ENCODE results near the gene CCT3.
"Not testable (repeated sequence)": the region's sequence is repeated elsewhere in the genome, so short reads cannot be mapped to it uniquely, and the experiment has no call there.

The CCT3 gene

DNA sequence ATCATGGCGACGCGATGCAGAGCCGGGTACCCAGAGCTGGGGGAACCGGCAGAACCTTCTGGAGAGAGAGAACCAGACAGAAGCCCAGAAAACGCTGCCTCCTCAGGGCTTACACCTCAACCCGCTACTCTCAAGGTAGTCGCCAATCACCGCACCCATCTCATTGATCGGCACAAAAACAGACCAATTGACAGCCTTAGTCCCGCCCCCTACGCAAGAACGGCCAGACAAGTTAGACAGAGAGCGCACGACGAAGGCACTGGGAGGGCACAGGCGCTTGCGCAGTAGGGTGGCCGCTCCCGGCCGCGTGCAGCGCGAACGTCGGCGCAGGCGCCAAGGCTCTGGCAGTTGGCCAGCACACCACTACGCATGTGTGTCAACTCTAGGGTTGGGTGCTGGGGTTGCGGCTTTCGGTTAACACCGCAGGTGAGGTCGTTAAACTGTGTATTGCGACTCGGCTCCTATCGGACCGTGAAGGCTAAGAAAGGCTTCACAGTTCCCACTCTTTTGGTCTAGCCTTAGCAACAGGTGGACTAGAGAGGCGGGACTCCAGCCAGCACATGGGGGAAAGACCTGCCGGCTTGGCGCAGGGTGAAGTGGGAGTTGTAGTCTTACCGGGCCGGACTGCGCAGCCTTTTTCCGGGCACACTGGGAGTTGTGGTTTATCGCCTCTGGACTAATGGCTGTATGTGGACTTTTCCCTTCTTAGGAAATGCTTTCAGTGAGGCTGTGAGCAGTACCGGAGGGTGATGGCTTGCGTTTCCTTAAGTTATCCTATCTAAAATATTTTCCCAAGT is at the start of gene CCT3, which contains the start of gene TSACC:
CCT3 (minus strand) TSS at position 113 of the 797 bp plus-strand sequence; CDS start at position 5, 108 bp downstream.
TSACC (plus strand) TSS at position 347 of the 797 bp plus-strand sequence. CDS start 1,232 bp downstream, outside the sequence.
- peak; percentile 100 for DNase-seq

- DNase-seq: no peak
Observed at GRCh38 chr1:156387870-156388173, 49.7 kb upstream of the CCT3 start.

GRCh38 chr1:156386949-156387869 is 49.1 kb upstream of the CCT3 start:
- no peak for DNase-seq

DNA sequence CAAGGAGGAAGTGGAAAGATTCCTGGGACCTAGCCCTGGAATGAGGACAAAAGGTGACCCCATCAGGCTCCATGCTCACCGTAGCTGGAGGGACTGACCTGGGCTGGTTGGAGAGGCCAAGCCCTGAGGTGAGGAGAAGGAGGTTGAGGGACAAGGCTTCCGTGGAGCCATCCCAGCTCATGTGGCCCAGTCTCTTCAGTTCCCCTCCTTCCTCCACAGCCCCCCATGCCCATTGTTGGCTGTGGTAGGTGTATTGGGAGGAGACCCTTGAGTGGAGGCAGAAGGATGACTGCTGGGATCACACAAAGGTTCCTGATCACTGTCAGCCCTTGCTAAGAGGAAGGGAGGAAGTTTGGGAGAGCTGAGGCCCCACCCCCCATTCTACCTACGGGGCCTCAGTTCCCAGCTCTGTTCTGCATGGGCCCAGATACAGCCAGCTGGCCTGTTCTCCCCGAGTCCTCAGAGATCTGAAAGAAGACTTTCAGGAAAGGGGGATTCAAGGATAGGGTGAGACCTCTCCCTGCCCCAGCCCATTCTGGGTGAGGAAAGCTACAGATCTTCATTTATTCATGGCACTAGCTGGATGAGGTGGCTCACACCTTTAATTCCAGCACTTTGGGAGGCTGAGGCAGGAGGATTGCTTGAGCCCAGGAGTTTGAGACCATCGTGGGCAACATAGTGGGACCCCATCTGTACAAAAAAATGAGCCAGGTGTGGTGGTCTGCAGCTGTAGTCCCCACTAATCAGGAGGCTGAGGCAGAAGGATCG is 48.2 kb upstream of the CCT3 start:
- no peak for DNase-seq

GRCh38 chr1:156385534-156386031 is 47.5 kb upstream of the CCT3 start:
- peak; percentile 70 for DNase-seq

- DNase-seq: no peak
Observed at GRCh38 chr1:156384658-156385057, 46.6 kb upstream of the CCT3 start.

- DNase-seq: no peak
Observed at GRCh38 chr1:156384007-156384406, 45.9 kb upstream of the CCT3 start.

- DNase-seq: peak; percentile 54
Observed at GRCh38 chr1:156383023-156383422, 44.9 kb upstream of the CCT3 start.

GRCh38 chr1:156382561-156382960 is 44.5 kb upstream of the CCT3 start:
- DNase-seq: no peak

DNA sequence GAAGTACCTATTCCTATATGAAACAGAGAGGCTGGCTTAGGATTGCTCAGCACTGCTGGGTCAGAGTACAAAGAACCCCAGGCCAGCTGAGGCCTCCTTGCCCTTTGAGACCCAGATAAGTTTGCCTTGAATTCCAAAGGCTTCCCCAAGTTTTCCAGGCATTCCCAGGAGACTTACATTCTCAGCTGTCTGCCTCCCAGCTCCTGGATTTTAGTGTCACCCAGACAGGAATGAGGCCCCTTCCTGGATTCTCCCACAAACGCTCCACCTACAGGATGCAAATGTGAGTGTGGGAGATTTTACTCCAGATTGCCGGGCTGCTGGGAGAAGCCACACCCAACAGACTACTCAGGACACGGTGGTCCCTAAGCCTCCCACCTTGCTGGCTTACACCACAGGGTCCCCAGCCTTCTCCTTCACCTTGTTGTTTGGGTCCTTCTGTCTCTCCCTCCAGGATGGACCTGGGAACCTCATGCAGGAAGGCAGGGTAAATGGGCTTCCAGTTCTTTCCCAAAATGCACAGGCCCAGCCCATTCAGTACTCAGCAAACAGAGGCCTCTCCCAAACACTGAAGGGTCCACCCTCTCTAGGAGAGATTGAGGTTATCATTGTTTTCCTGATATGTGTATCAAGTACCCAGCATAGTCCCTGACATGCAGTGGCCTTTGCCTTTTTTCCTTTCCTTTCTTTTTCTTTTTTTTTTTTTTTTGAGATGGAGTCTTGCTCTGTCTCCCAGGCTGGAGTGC is 41.5 kb upstream of the CCT3 start:
- DNase-seq: no peak

- no peak for DNase-seq
Observed at GRCh38 chr1:156378557-156378956, 40.5 kb upstream of the CCT3 start.

DNA sequence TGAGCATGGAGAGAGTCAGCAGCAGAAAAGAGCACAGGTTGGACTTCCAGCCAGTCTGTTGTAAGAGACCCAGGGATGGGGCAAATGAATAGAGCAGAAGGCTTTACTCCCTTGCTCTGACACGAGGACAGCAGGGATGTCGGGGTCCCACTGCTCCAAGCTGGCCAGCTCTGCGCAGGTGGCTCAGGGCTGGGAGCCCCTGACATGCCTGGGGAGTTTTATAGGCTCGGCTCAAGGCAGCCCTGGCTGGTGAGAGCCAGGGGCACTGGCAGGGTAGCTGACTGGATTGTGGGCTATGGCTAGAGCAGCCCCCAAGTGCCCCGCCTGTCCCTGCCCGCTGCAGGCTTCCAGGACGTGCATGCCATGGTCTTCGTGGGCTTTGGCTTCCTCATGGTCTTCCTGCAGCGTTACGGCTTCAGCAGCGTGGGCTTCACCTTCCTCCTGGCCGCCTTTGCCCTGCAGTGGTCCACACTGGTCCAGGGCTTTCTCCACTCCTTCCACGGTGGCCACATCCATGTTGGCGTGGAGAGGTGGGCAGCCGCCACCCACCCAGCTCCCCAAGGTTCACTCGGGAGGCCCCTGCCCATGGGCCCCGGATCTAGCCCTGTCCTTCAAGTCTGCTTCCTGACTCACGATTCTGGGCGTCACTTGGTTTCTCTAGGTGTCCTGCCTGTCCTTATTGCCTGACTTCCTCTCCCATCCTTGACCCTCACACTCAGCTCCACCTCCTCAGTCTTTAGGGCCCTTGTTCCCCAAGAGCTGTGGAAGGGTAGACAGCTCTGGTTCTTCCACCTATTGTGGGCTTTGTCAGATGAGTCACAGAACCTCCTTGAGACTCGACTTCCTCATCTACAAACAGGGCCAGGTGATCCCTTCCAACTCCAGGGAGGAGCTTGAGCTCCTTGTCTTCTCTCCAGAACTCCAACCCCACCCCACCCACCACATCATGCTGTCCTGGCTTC is 39.1 kb upstream of the CCT3 start:
- no peak for DNase-seq

- no peak for DNase-seq
Observed at GRCh38 chr1:156376146-156376545, 38.1 kb upstream of the CCT3 start.

- DNase-seq: no peak
Observed at GRCh38 chr1:156373546-156373945, 35.5 kb upstream of the CCT3 start.

DNA sequence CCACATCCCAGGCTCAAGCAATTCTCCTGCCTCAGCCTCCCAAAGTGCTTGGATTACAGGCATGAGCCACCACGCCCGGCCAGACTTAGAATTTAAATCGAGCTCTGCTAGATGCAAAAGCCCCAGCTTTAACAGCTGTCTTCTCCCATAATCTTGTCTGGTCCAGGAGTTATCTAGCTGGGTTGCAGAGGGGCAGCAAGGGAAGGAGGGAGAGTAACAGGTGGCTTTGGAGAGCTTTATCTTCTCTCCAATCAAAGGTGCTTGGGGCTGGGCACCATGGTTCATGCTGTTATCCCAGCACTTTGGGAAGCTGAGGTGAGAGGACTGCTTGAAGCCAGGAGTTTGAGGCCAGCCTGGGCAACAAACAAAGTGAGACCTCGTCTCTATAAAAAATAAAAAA is 34.8 kb upstream of the CCT3 start:
- DNase-seq: no peak

DNA sequence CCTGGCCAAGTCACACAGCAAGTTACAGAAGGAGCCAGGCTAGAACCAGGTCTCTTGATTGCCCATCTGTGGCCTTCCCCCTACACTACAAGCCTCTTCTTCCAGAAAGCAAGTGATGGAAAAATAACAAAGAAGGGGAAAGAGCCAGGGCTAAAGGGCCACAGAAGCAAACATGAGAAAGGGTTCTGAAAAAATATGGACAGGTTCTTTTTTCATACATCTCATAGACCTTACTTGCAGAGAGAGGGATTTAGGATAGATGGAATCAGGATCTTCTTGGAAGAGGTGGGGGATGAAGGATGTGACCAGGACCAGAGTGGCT is 34.1 kb upstream of the CCT3 start:
- no peak for DNase-seq

GRCh38 chr1:156371553-156372264 is 33.6 kb upstream of the CCT3 start:
- DNase-seq: no peak

DNA sequence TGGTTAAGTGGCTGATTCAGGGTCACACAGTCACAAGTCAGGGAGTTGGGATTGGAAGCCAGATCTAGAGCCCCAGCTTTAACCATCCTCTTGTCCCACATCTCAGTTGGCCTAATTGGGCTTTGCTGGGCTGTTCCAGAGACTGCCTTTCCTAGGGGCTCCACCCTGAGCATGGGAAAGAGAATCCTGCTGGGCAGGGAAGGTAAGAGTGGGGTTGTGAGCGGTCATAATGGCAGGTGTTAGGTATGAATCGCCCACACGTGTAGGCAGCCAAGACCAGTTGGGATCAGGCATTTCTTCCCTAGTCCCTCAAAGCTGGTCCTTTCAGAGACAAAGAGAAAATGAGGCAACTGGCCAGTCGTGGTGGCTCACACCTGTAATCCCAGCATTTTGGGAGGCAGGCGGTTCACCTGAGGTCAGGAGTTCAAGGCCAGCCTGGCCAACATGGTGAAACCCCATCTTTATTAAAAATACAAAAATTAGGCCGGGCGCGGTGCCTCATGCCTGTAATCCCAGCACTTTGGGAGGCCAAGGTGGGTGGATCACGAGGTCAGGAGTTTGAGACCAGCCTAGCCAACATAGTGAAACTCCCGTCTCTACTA is 31.7 kb upstream of the CCT3 start:
- DNase-seq: not testable (repeated sequence)

- no peak for DNase-seq
Observed at GRCh38 chr1:156368889-156369684, 31.0 kb upstream of the CCT3 start, which contains the start of gene RHBG. Gene RHBG, plus strand, starts transcription at chr1:156369211. Its CDS starts 39 bp downstream, at chr1:156369250.
